Esophagus muscularis mucosa (tissue), 3 donors: Measurements from ENCODE around the gene AVP.

ENCODE experiments used
- POLR2A ChIP-seq: fragments of 450-650 bp; IDR thresholded peaks from one replicate; pipeline ENCODE4 v1.6.1; 2017; ENCODE audit warnings: antibody characterized with exemption, moderate library complexity, mild to moderate bottlenecking, low read depth
- POLR2AphosphoS5 ChIP-seq, 2 donors: sonication (generic); formaldehyde crosslinking; IDR thresholded peaks; one replicate each; pipeline ENCODE4 v1.6.1; 2017; ENCODE audit warnings: antibody characterized with exemption in 2 of 2
- TF ChIP-seq, protein P1 (sequence below), 3 experiments: fragments of 200-600 bp in 2 of 3; fragments of 450-650 bp in 1 of 3; sonication (generic) in 2 of 3; IDR thresholded peaks; one replicate each; pipeline ENCODE4 v1.5.1; 2017 to 2019; ENCODE audit warnings: antibody characterized with exemption in 3 of 3, mild to moderate bottlenecking in 2 of 3, moderate library complexity in 1 of 3

DNA sequence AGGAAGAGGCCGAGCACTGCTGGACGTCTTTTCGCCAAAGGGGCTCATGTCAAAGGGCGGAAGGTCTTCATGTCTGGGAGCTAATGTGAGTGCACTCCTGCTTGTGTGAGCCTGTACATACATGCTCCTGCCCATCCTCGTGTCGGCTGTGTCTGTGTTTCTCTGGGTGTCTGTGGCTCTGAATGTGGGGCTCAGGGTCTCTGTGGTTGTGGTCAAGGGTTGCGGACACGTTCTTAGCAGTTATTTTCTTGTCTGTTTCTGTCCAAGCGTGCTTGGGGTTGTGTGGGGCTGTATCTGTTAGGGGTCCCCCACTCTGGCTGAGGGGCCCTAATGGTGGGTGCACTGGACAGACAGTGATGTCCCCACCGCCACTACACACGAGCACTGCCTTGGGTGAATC is 2.9 kb downstream of the AVP start:
- TF ChIP-seq POLR2A = no peak
- TF ChIP-seq, protein P1, sequence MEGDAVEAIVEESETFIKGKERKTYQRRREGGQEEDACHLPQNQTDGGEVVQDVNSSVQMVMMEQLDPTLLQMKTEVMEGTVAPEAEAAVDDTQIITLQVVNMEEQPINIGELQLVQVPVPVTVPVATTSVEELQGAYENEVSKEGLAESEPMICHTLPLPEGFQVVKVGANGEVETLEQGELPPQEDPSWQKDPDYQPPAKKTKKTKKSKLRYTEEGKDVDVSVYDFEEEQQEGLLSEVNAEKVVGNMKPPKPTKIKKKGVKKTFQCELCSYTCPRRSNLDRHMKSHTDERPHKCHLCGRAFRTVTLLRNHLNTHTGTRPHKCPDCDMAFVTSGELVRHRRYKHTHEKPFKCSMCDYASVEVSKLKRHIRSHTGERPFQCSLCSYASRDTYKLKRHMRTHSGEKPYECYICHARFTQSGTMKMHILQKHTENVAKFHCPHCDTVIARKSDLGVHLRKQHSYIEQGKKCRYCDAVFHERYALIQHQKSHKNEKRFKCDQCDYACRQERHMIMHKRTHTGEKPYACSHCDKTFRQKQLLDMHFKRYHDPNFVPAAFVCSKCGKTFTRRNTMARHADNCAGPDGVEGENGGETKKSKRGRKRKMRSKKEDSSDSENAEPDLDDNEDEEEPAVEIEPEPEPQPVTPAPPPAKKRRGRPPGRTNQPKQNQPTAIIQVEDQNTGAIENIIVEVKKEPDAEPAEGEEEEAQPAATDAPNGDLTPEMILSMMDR (IDR thresholded peaks at IDR 0.05) = no peak
- TF ChIP-seq POLR2AphosphoS5 (IDR thresholded peaks at IDR 0.05) = no peak
